Thymus (tissue), 11 donors: ENCODE data around the gene ZBTB7B. TPM values are rescaled to one million over a fixed set of nuclear protein-coding genes. Genes with fewer than 3 reads are reported as not detected.

Experiments
- DNase-seq, 9 donors: peaks; one replicate each; pipeline ENCODE4 v3.0.0-alpha.2; 2013; ENCODE audit warnings: low spot score in 9 of 9, low read depth in 6 of 9, missing footprints in 1 of 9
- H3K27ac ChIP-seq, 2 donors: one replicate each; pipeline ENCODE4 v1.5.1; 2013; ENCODE audit warnings: control low read depth in 1 of 2, low read depth in 1 of 2, low read length in 1 of 2, mild to moderate bottlenecking in 1 of 2, moderate library complexity in 1 of 2
- H3K27me3 ChIP-seq, 2 donors: one replicate each; pipeline ENCODE4 v1.5.1; 2013; ENCODE audit warnings: low read length in 1 of 2; ENCODE audit not compliant: control insufficient read depth in 2 of 2, insufficient read depth in 1 of 2
- H3K36me3 ChIP-seq, 2 donors: one replicate each; pipeline ENCODE4 v1.5.1; 2013; ENCODE audit warnings: low read length in 1 of 2, mild to moderate bottlenecking in 1 of 2, moderate library complexity in 1 of 2; ENCODE audit not compliant: control insufficient read depth in 2 of 2, insufficient read depth in 2 of 2
- H3K4me1 ChIP-seq, 2 donors: one replicate each; pipeline ENCODE4 v1.5.1; 2013; ENCODE audit warnings: low read length in 2 of 2; ENCODE audit not compliant: control insufficient read depth in 2 of 2, insufficient read depth in 2 of 2
- H3K4me3 ChIP-seq, 2 donors: one replicate each; pipeline ENCODE4 v1.5.1; 2013; ENCODE audit warnings: low read length in 2 of 2, control low read depth in 1 of 2, mild to moderate bottlenecking in 1 of 2
- H3K9me3 ChIP-seq, 2 donors: one replicate each; pipeline ENCODE4 v1.5.1; 2013; ENCODE audit warnings: low read length in 1 of 2, mild to moderate bottlenecking in 1 of 2; ENCODE audit not compliant: control insufficient read depth in 2 of 2, insufficient read depth in 1 of 2
- WGBS: extraction: QIAGEN DNeasy Blood & Tissue Kit; methylation state at CpG from one replicate; pipeline ENCODE4 v1.1.7; 2013; 5-methylcytosine and 5-hydroxymethylcytosine counted together
- polyA plus RNA-seq: library from polyadenylated mRNA; stranded (reverse); fragments of 200-250 nt; gene quantifications from one replicate; pipeline ENCODE4 v1.2.3, GENCODE V29; 2013
- total RNA-seq: library from RNA; stranded (reverse); fragments of 120-200 nt; gene quantifications from one replicate; pipeline ENCODE4 v1.2.4, GENCODE V29; 2013
- donor health status: healthy.

The ZBTB7B gene
- total and polyA plus RNA-seq, 2 donors, result 12.1 to 21.9 TPM

DNA sequence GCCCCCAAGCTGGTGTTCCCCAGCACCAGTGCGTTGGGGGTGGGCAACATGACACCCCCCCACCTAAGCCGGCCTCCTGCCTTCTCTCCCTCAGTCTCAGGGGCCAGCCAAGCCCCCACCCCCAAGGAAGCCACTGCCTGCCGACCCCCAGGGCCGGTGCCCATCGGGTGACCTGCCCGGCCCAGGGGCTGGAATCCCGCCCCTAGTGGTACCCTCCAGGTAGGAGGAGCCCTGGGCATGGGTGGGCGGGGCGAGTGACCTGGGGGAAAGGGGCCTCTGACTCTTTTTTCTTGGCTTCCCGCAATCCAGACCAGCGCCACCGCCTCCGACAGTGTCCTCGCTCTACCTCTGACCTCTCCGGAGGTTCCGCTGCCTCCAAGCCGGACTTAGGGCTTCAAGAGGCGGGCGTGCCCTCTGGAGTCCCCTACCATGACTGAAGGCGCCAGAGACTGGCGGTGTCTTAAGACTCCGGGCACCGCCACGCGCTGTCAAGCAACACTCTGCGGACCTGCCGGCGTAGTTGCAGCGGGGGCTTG lies 59.6 kb downstream of the ZBTB7B start:
- Histone ChIP-seq H3K9me3 (no peaks in the 10 kb centered on the region), H3K27me3 (peaks cover 10 to 69% of the 10 kb centered on the region in 2 donors), H3K36me3 (peaks cover 0 to 8% of the 10 kb centered on the region in 2 donors), H3K4me1 (peaks cover 10 to 35% of the 10 kb centered on the region in 2 donors), H3K4me3 (no peak overlapping the region), H3K27ac (no peak overlapping the region)
- WGBS, result 76% methylated on average over 29 of the region's 29 CpGs
- DNase-seq, result no peak

DNA sequence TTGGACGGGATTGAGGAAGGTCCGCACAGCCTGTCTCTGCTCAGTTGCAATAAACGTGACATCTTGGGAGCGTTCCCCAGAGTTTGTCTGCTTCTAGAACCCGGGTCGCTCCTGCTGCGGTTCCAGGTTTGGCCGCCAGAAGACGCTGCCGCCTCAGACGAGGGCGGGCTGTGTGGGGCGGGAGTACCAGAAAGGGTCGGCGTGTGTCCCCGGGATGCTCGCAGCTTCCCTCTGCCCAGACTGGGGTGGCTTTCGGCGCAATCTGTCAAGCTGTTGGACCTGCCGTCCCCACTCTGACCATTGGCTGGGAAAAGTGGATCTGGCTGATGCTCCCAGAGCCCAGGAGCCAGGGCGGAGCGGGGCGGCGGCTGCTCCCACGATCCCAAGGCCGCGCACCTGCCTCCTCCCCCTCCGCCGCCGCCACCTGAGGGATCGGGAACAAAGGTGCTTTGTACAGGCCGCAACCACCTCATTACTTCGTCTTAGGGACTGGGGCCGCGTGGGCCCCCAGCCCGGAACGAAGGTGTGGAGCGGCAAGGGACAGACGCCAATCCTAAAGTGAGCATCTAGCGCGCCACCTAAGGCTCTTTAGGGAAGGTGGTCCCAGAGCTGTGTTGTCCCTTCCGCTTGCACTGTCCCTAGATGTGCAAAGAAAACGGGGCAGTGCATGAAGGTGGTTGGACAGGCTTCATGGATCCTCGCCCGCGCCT lies 60.3 kb downstream of the ZBTB7B start:
- peaks cover 10 to 35% of the 10 kb centered on the region in 2 donors for H3K4me1 ChIP-seq
- 5% methylated on average over 46 of the region's 46 CpGs for WGBS
- peaks cover 10 to 63% of the 10 kb centered on the region in 2 donors for H3K27me3 ChIP-seq
- H3K27ac ChIP-seq, result no peak overlapping the region
- peak in 3 of 9 donors; percentile 60 to 74 (median 65) for DNase-seq
- H3K4me3 ChIP-seq, result peak overlapping the region; percentile 56 to 72
- H3K9me3 ChIP-seq, result no peaks in the 10 kb centered on the region
- H3K36me3 ChIP-seq, result peaks cover 0 to 6% of the 10 kb centered on the region in 2 donors

DNA sequence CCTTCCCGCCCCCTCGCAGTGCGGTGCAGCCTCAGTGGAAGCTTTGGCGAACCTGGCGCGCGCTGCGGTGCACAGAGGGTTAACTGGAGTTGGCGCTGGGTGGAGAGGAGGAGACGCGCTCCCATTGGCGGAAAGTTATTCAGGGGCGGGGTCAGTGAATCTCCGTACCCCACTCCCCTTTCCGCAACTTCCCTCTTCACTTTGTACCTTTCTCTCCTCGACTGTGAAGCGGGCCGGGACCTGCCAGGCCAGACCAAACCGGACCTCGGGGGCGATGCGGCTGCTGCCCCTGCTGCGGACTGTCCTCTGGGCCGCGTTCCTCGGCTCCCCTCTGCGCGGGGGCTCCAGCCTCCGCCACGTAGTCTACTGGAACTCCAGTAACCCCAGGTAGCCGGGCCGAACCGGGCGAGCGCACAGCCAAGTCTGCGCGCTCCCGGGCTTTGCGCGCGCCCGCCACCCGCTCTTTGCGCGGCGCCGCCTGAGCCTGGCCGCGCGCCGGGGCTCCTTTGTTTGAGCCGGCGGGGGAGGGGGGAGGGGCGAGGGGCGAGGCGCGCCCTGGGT lies 61.0 kb downstream of the ZBTB7B start, which contains the start of gene EFNA4:
TSS of gene EFNA4 (plus strand) at position 191 of the 561 bp plus-strand sequence. CDS start at position 275, 84 bp downstream.
- H3K36me3 ChIP-seq, result peaks cover 0 to 6% of the 10 kb centered on the region in 2 donors
- peak in 8 of 9 donors; percentile 75 to 94 (median 86) for DNase-seq
- under 1% methylated on average over 57 of the region's 57 CpGs for WGBS
- H3K9me3 ChIP-seq, result no peaks in the 10 kb centered on the region
- H3K27me3 ChIP-seq, result peaks cover 10 to 55% of the 10 kb centered on the region in 2 donors
- H3K27ac ChIP-seq, result peak within 1 kb of the TSS; percentile 58 to 69
- peak within 1 kb of the TSS; percentile 56 to 72 for H3K4me3 ChIP-seq
- peaks cover 10 to 35% of the 10 kb centered on the region in 2 donors for H3K4me1 ChIP-seq

DNA sequence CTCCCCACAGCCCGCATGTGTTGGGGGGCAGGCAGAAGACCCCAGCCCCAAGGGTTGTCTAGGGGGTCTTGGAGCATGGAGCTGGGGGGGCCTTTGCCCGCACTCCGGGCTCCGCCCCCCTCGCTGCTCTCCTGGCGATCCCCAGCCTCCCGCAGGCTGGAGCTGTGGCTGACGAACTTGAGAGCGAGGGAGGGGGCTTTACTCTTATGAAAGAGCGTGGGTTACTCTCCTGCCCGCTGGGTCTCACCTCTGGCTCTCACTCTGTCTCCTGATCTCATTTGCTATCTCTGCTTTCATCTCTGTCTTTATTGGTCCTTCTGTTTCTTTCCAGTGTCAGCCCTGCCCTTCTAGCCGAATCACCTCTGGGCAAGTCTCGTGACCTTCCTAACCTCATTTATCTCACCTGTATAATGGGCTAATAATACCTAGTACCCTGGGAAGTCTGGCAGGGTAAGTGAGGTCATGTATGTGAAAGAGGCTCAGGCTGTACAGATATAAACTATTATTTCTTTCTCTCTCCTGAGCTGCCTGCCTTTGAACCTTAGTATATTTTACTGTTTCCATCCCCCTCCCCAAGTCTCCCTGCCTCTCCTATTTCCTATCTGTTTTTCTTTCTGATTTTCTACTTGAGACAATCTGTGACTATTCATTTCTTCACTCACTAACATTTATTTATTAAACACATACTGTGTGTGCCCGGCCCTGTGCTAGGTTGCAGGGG lies 61.7 kb downstream of the ZBTB7B start:
- no peaks in the 10 kb centered on the region for H3K9me3 ChIP-seq
- H3K4me1 ChIP-seq, result peaks cover 10 to 35% of the 10 kb centered on the region in 2 donors
- DNase-seq, result peak in 1 of 9 donors; percentile 32
- H3K4me3 ChIP-seq, result peak overlapping the region; percentile 56 to 72
- H3K27ac ChIP-seq, result no peak overlapping the region
- WGBS, result 17% methylated on average over 14 of the region's 14 CpGs
- peaks cover 10 to 53% of the 10 kb centered on the region in 2 donors for H3K27me3 ChIP-seq
- H3K36me3 ChIP-seq, result peaks cover 3 to 6% of the 10 kb centered on the region in 2 donors

DNA sequence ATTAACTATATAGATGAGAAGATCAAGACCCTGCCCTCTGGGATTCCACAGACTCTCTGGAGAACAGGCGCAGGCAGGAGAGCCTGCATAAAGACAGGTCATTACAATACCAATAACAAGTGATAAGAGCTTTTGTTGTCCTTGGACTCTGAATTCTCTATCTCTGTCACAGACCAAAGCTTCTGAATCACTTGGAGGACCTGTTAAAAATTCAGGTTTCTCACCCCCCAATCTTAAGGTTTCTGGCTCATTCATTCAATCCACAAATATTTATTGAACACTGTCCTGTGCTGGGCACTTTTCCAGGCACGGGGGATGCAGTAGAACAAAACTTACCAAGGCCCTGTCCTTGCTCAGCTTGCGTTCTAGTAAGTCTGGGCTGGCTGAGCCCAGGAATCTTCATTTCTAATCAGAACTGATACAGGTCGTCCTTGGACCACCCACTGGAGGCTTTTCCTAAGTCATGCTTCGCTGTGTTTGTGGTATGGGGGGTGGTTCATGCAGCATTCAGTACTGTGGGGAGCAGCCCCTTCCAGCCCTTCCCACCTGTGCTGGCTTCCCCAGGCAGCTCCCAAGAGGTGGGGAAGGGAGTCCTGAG lies 62.3 kb downstream of the ZBTB7B start:
- Histone ChIP-seq H3K27me3 (peaks cover 10 to 54% of the 10 kb centered on the region in 2 donors), H3K36me3 (peaks cover 3 to 9% of the 10 kb centered on the region in 2 donors), H3K4me3 (no peak overlapping the region), H3K27ac (no peak overlapping the region), H3K9me3 (no peaks in the 10 kb centered on the region), H3K4me1 (peaks cover 10 to 37% of the 10 kb centered on the region in 2 donors)
- DNase-seq, result no peak
- WGBS, result 94% methylated on average over 5 of the region's 5 CpGs

DNA sequence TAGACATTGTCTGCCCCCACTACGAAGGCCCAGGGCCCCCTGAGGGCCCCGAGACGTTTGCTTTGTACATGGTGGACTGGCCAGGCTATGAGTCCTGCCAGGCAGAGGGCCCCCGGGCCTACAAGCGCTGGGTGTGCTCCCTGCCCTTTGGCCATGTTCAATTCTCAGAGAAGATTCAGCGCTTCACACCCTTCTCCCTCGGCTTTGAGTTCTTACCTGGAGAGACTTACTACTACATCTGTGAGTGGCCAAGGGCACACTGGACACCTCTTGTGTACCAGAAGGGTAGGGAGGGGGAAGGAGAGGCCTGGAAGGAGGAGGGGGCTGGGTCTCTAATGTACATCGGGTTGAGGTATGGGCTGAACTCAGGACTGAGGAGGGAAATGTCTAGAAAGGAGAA lies 64.2 kb downstream of the ZBTB7B start:
- 95% methylated on average over 8 of the region's 8 CpGs for WGBS
- no peak for DNase-seq
- H3K4me3 ChIP-seq, result no peak overlapping the region

More for the DNA sequence above, 64.2 kb downstream of the ZBTB7B start:
- H3K27ac ChIP-seq, result no peak overlapping the region
- no peaks in the 10 kb centered on the region for H3K9me3 ChIP-seq
- peaks cover 3 to 9% of the 10 kb centered on the region in 2 donors for H3K36me3 ChIP-seq
- H3K27me3 ChIP-seq, result peaks cover 6 to 56% of the 10 kb centered on the region in 2 donors
- H3K4me1 ChIP-seq, result peaks cover 19 to 50% of the 10 kb centered on the region in 2 donors

Other genes starting within 250 kb of the ZBTB7B start
- gene KCNN3, start 132.5 kb upstream of the ZBTB7B start, total RNA-seq, result 1.8 TPM
- 0.64 TPM for gene KCNN3, start 132.5 kb upstream of the ZBTB7B start, polyA plus RNA-seq
- 14.7 TPM for gene PMVK, start 66.1 kb upstream of the ZBTB7B start, total RNA-seq
- 27.5 TPM for gene PMVK, start 66.1 kb upstream of the ZBTB7B start, polyA plus RNA-seq
- gene PBXIP1, start 46.7 kb upstream of the ZBTB7B start, total RNA-seq, result 91.5 TPM
- gene PBXIP1, start 46.7 kb upstream of the ZBTB7B start, polyA plus RNA-seq, result 104 TPM
- gene PYGO2, start 41.0 kb upstream of the ZBTB7B start, total RNA-seq, result 15.3 TPM
- 24.5 TPM for gene PYGO2, start 41.0 kb upstream of the ZBTB7B start, polyA plus RNA-seq
- 30.5 TPM for gene SHC1, start 32.1 kb upstream of the ZBTB7B start, total RNA-seq
- 66.7 TPM for gene SHC1, start 32.1 kb upstream of the ZBTB7B start, polyA plus RNA-seq
- 113 TPM for gene CKS1B, start 28.1 kb upstream of the ZBTB7B start, total RNA-seq
- 32.8 TPM for gene CKS1B, start 28.1 kb upstream of the ZBTB7B start, polyA plus RNA-seq
- gene FLAD1, start 19.5 kb upstream of the ZBTB7B start, total RNA-seq, result 26.7 TPM
- gene FLAD1, start 19.5 kb upstream of the ZBTB7B start, polyA plus RNA-seq, result 34.8 TPM
- 0.09 TPM for gene LENEP, start 9.2 kb upstream of the ZBTB7B start, total RNA-seq
- gene LENEP, start 9.2 kb upstream of the ZBTB7B start, polyA plus RNA-seq, result 0.16 TPM
- 0.24 TPM for gene DCST2, start 31.0 kb downstream of the ZBTB7B start, total RNA-seq
- gene DCST2, start 31.0 kb downstream of the ZBTB7B start, polyA plus RNA-seq, result 7.8 TPM
- not detected for gene DCST1, start 31.0 kb downstream of the ZBTB7B start, total RNA-seq
- gene DCST1, start 31.0 kb downstream of the ZBTB7B start, polyA plus RNA-seq, result not detected
- 12.2 TPM for gene ADAM15, start 48.5 kb downstream of the ZBTB7B start, total RNA-seq
- gene ADAM15, start 48.5 kb downstream of the ZBTB7B start, polyA plus RNA-seq, result 91.5 TPM
- gene EFNA4, start 60.9 kb downstream of the ZBTB7B start, total RNA-seq, result 4.9 TPM
- gene EFNA4, start 60.9 kb downstream of the ZBTB7B start, polyA plus RNA-seq, result 7.4 TPM
- 2.1 TPM for gene EFNA3, start 76.0 kb downstream of the ZBTB7B start, total RNA-seq
- 3.4 TPM for gene EFNA3, start 76.0 kb downstream of the ZBTB7B start, polyA plus RNA-seq
- gene EFNA1, start 125.1 kb downstream of the ZBTB7B start, total RNA-seq, result 14.5 TPM
- 52.6 TPM for gene EFNA1, start 125.1 kb downstream of the ZBTB7B start, polyA plus RNA-seq
- gene SLC50A1, start 133.1 kb downstream of the ZBTB7B start, total RNA-seq, result 25.7 TPM
- gene SLC50A1, start 133.1 kb downstream of the ZBTB7B start, polyA plus RNA-seq, result 54.5 TPM
- gene DPM3, start 137.7 kb downstream of the ZBTB7B start, total RNA-seq, result 34.0 TPM
- 155 TPM for gene DPM3, start 137.7 kb downstream of the ZBTB7B start, polyA plus RNA-seq
- gene KRTCAP2, start 170.5 kb downstream of the ZBTB7B start, total RNA-seq, result 97.7 TPM
- 223 TPM for gene KRTCAP2, start 170.5 kb downstream of the ZBTB7B start, polyA plus RNA-seq
- 1.9 TPM for gene TRIM46, start 171.0 kb downstream of the ZBTB7B start, total RNA-seq
- 4.3 TPM for gene TRIM46, start 171.0 kb downstream of the ZBTB7B start, polyA plus RNA-seq
- gene THBS3, start 205.1 kb downstream of the ZBTB7B start, total RNA-seq, result 7.6 TPM
- gene THBS3, start 205.1 kb downstream of the ZBTB7B start, polyA plus RNA-seq, result 46.1 TPM
- 35.1 TPM for gene MTX1, start 205.9 kb downstream of the ZBTB7B start, total RNA-seq
- 36.8 TPM for gene MTX1, start 205.9 kb downstream of the ZBTB7B start, polyA plus RNA-seq